K562 (cell line): ENCODE results near the gene LPAR6. TPM values are rescaled to one million over a fixed set of nuclear protein-coding genes. Genes with fewer than 3 reads are reported as not detected.
"Not testable (repeated sequence)": the region's sequence is repeated elsewhere in the genome, so short reads cannot be mapped to it uniquely, and the experiment has no call there.

Experiments used
- ATAC-seq: fragments of 200-7000 bp; cut with Tn5 transposase; 3 replicates; pipeline ENCODE4 v1.9.1; 2020; ENCODE audit warnings: moderate library complexity
- BruUV-seq: library from RNA; stranded (reverse); fragments of 400-500 nt; replicated peaks from 2 replicates; lab custom pipeline; 2021; lab: Mats Ljungman, UMichigan
- CTCF ChIA-PET: fragments of 300-600 bp; formaldehyde crosslinking; extraction: SDS; loops from one replicate; lab custom pipeline; 2021; ENCODE audit warnings: low intra/inter-chr PET ratio; lab: Yijun Ruan, JAX
- POLR2A ChIA-PET: fragments of 300-600, 350-650 bp; sonication (Branson Sonifier 250); formaldehyde crosslinking; extraction: SDS; loops from one replicate; lab custom pipeline; 2021; ENCODE audit warnings: antibody characterized with exemption, inconsistent platforms; lab: Yijun Ruan, JAX
- DNase-seq, 4 experiments: peaks; one replicate each; pipeline versions ENCODE4 v3.0.0 to v3.0.0-alpha.2; 2011 to 2018; ENCODE audit warnings: low spot score in 3 of 4, mixed read lengths in 3 of 4; ENCODE audit errors: extremely low read depth in 1 of 4
- FAIRE-seq: peaks from 2 replicates; lab custom pipeline; 2011; peaks lifted over from hg19 to GRCh38; lab: Jason Lieb, UNC
- H2AFZ ChIP-seq: 2 replicates; pipeline ENCODE4 v1.6.0; 2011; ENCODE audit warnings: low read depth, low read length, control low read depth, inconsistent platforms
- H3K27ac ChIP-seq: fragments of 200-600 bp; 3 replicates; pipeline ENCODE4 v1.8.0; 2011; ENCODE audit warnings: low read depth, mild to moderate bottlenecking, control low read depth, inconsistent platforms, low read length, moderate library complexity, mixed read lengths; ENCODE audit errors: extremely low read depth
- H3K27me3 ChIP-seq, 2 experiments: fragments of 300-600 bp in 1 of 2; 2 replicates in 1 of 2; 3 replicates in 1 of 2; pipeline versions ENCODE4 v1.6.0 to v1.8.0; 2011; ENCODE audit warnings: inconsistent platforms in 2 of 2, low read length in 2 of 2, mild to moderate bottlenecking in 1 of 2, mixed read lengths in 1 of 2, moderate library complexity in 1 of 2; ENCODE audit not compliant: control insufficient read depth in 2 of 2, insufficient read depth in 2 of 2
- H3K36me3 ChIP-seq: fragments of 300-600 bp; 3 replicates; pipeline ENCODE4 v1.8.0; 2011; ENCODE audit warnings: mild to moderate bottlenecking, low read length, inconsistent platforms; ENCODE audit not compliant: control insufficient read depth, insufficient read depth
- H3K4me1 ChIP-seq, 2 experiments: fragments of 200-600 bp in 1 of 2; replicated peaks in 1 of 2; 2 replicates in 1 of 2; 3 replicates in 1 of 2; pipeline versions ENCODE4 v1.5.1 to v1.8.0; 2011; ENCODE audit warnings: inconsistent platforms in 2 of 2, low read length in 2 of 2, mild to moderate bottlenecking in 1 of 2, mixed read lengths in 1 of 2, moderate library complexity in 1 of 2; ENCODE audit not compliant: control insufficient read depth in 2 of 2, insufficient read depth in 2 of 2
- H3K4me2 ChIP-seq: 2 replicates; pipeline ENCODE4 v1.6.1; 2011; ENCODE audit warnings: low read length, control low read depth, inconsistent platforms, mixed read lengths; ENCODE audit not compliant: insufficient read depth
- H3K4me3 ChIP-seq: fragments of 200-600 bp; sonication (generic), shearing (Covaris generic); 2 replicates; pipeline ENCODE4 v1.5.1; 2016; ENCODE audit warnings: control low read depth, inconsistent platforms
- H3K79me2 ChIP-seq: fragments of 200-600 bp; 3 replicates; pipeline ENCODE4 v1.8.0; 2011; ENCODE audit warnings: low read length, inconsistent platforms; ENCODE audit not compliant: control insufficient read depth, insufficient read depth
- H3K9ac ChIP-seq, 2 experiments: 2 replicates each; pipeline versions ENCODE4 v1.6.0 to v1.6.1; 2011; ENCODE audit warnings: low read depth in 2 of 2, low read length in 2 of 2, control low read depth in 1 of 2, inconsistent platforms in 1 of 2, mild to moderate bottlenecking in 1 of 2, mixed read lengths in 1 of 2; ENCODE audit not compliant: insufficient read depth in 1 of 2
- H3K9me1 ChIP-seq: one replicate; pipeline ENCODE4 v1.6.0; 2011; ENCODE audit warnings: inconsistent platforms, mild to moderate bottlenecking, low read length, moderate library complexity; ENCODE audit not compliant: control insufficient read depth, insufficient read depth
- H3K9me3 ChIP-seq: replicated peaks from 2 replicates; pipeline ENCODE4 v1.5.1; 2011; ENCODE audit warnings: low read depth, low read length, inconsistent platforms; ENCODE audit not compliant: control insufficient read depth, insufficient read depth
- H4K20me1 ChIP-seq: replicated peaks from 2 replicates; pipeline ENCODE4 v1.6.1; 2011; ENCODE audit warnings: low read length, inconsistent platforms, mixed read lengths; ENCODE audit not compliant: control insufficient read depth, insufficient read depth
- ATF2 ChIP-seq: sonication (generic); formaldehyde crosslinking; IDR thresholded peaks from 2 replicates; pipeline ENCODE4 v1.8.1; 2022; ENCODE audit warnings: missing genetic modification reagents
- BCL6 ChIP-seq: fragments of 250-450 bp; sonication (Bioruptor Pico); IDR thresholded peaks from 2 replicates; pipeline ENCODE4 v1.4.0; 2020
- CHAMP1 ChIP-seq: fragments of 450-650 bp; IDR thresholded peaks from 2 replicates; pipeline ENCODE4 v1.6.1; 2016; ENCODE audit warnings: mild to moderate bottlenecking
- HIVEP1 ChIP-seq: fragments of 250-450 bp; sonication (Bioruptor Pico); IDR thresholded peaks from 2 replicates; pipeline ENCODE4 v1.4.0; 2020; ENCODE audit warnings: mild to moderate bottlenecking
- ZNF146 ChIP-seq: IDR thresholded peaks from one replicate; pipeline ENCODE4 v1.6.1; 2018; ENCODE audit warnings: missing compliant biosample characterization; ENCODE audit not compliant: unreplicated experiment
- ZNF282 ChIP-seq: sonication (generic); formaldehyde crosslinking; IDR thresholded peaks from 2 replicates; pipeline ENCODE4 v1.8.1; 2023; ENCODE audit warnings: missing genetic modification reagents
- ZNF41 ChIP-seq: fragments of 250-450 bp; sonication (Bioruptor Pico); conservative IDR thresholded peaks from 2 replicates; pipeline ENCODE4 v1.4.0; 2020; ENCODE audit warnings: mild to moderate bottlenecking
- ZNF75A ChIP-seq: fragments of 450-650 bp; formaldehyde crosslinking; IDR thresholded peaks from 2 replicates; pipeline ENCODE4 v1.4.0; 2020; ENCODE audit warnings: mild to moderate bottlenecking
- ZNF76 ChIP-seq: fragments of 250-450 bp; sonication (Bioruptor Pico); IDR thresholded peaks from 2 replicates; pipeline ENCODE4 v1.4.0; 2020; ENCODE audit warnings: mild to moderate bottlenecking, moderate library complexity, borderline replicate concordance
- WGBS: fragments of 100-300 bp; shearing (Covaris generic); methylation state at CpG from one replicate; pipeline ENCODE4 v1.1.6; 2016; ENCODE audit warnings: low coverage, mixed read lengths; ENCODE audit not compliant: insufficient coverage; ENCODE audit errors: missing lambda C conversion rate; 5-methylcytosine and 5-hydroxymethylcytosine counted together
- in situ Hi-C: fragments of 300-500 bp; cut with MboI; formaldehyde crosslinking; loops from 4 replicates; pipeline ENCODE4 v1.15.0; 2018; ENCODE audit warnings: inconsistent platforms, mixed read lengths
- intact Hi-C: fragments of 100-400 bp; cut with micrococcal nuclease; formaldehyde crosslinking; loops from 2 replicates; pipeline ENCODE4 v1.14.2; 2022
- polyA plus RNA-seq, 8 experiments: library from polyadenylated mRNA; depleted of rRNA in 4 of 8; stranded (reverse) in 5 of 8; unstranded in 3 of 8; fragments of >200 nt; fragmentation: Nextera tagmentation in 2 of 8; fragmentation: Illumina TruSeq in 1 of 8; extraction: Ambion mirVana in 2 of 8; extraction: Trizol in 1 of 8; gene quantifications; 2 replicates each; pipeline versions ENCODE4 v1.2.1 to v1.2.3, GENCODE V29; 2011 to 2014; ENCODE audit warnings: inconsistent platforms in 1 of 8, missing spikeins in 1 of 8
- total RNA-seq, 7 experiments: library from RNA; depleted of rRNA in 6 of 7; stranded (reverse); fragments of >200 nt in 6 of 7; fragmentation: Illumina TruSeq in 2 of 7; extraction: Trizol in 2 of 7; gene quantifications; 2 replicates each; pipeline versions ENCODE4 v1.2.1 to v1.2.3, GENCODE V29; 2011 to 2021; ENCODE audit warnings: low replicate concordance in 1 of 7

The LPAR6 gene
- total and polyA plus RNA-seq, 9 of the 15 experiments (the other 6 are each of a cell fraction or from before 2014, with no cell fraction given), result 0.04 to 0.14 (median 0.10) TPM; not detected in 5

GRCh38 chr13:48422003-48422402 is 9.1 kb upstream of the LPAR6 start:
- WGBS, result 85% methylated on average over 2 of the region's 5 CpGs
- intact Hi-C loops, H3K27me3 ChIP-seq, POLR2A ChIA-PET, H3K79me2 ChIP-seq, H3K36me3 ChIP-seq, CTCF ChIA-PET, H3K4me3 ChIP-seq, H2AFZ ChIP-seq, DNase-seq, H4K20me1 ChIP-seq, in situ Hi-C loops, H3K9me1 ChIP-seq, FAIRE-seq, H3K27ac ChIP-seq, H3K4me2 ChIP-seq, H3K4me1 ChIP-seq, BruUV-seq, H3K9ac ChIP-seq, H3K9me3 ChIP-seq, ATAC-seq: not testable (repeated sequence)
- TF ChIP-seq ZNF146, result peak; percentile 70

GRCh38 chr13:48415516-48415915 is 2.6 kb upstream of the LPAR6 start:
- WGBS, result 100% methylated on average over 1 of the region's 2 CpGs
- H3K27me3 ChIP-seq, result no peaks in the 10 kb centered on the region
- DNase-seq (no peak), ATAC-seq (no peak), FAIRE-seq (no peak)
- H3K27ac ChIP-seq, result no peak overlapping the region
- H3K9me1 ChIP-seq, result no peaks in the 10 kb centered on the region
- in situ Hi-C loops (no loop called here), intact Hi-C loops (no loop called here)
- ChIA-PET POLR2A (no interaction called here), CTCF (interaction anchor here (0.7 kb wide), 1 partner anchor 156 kb away, joined by 3 read pairs; no protein-coding TSS in a partner anchor)
- no peak overlapping the region for H2AFZ ChIP-seq
- peaks cover 2% of the 10 kb centered on the region; the same call in 1 of the 2 replicates for H3K9me3 ChIP-seq
- H3K36me3 ChIP-seq, result no peaks in the 10 kb centered on the region
- H3K79me2 ChIP-seq, result no peaks in the 10 kb centered on the region
- H3K9ac ChIP-seq, result no peak overlapping the region
- H3K4me3 ChIP-seq, result no peak overlapping the region
- TF ChIP-seq ATF2 (CRISPR knock-in tag), result no peak
- TF ChIP-seq CHAMP1, result no peak
- no peak for TF ChIP-seq ZNF76 (CRISPR knock-in tag)
- no peak for TF ChIP-seq ZNF41
- TF ChIP-seq ZNF75A, result no peak
- no peak for TF ChIP-seq ZNF282 (CRISPR knock-in tag)
- TF ChIP-seq BCL6 (CRISPR knock-in tag), result no peak
- no peak for TF ChIP-seq HIVEP1 (CRISPR knock-in tag)
- no peak overlapping the region for H3K4me2 ChIP-seq
- H4K20me1 ChIP-seq, result no peaks in the 10 kb centered on the region
- no TSS peak for BruUV-seq
- no peaks in the 10 kb centered on the region for H3K4me1 ChIP-seq
